Stimulated activated CD4-positive, alpha-beta T cell treated with anti-CD3 and anti-CD28 coated beads, Interleukin-12 subunit alpha, Interleukin-12 subunit beta, amount 100 ng/mL, for 24 hours (primary cell): ENCODE data around the gene CNN2.

ENCODE experiments used
- DNase-seq, 2 experiments: peaks; one replicate each; pipeline ENCODE4 v3.0.0-alpha.2; 2020; ENCODE audit warnings: low read depth in 2 of 2

Gene CNN2

GRCh38 chr19:1025960-1026782, at the start of gene CNN2:
Gene CNN2 (plus strand): TSS chr19:1026608. CDS start chr19:1026662, 54 bp downstream.
- DNase-seq, result peak in 1 of 2 experiments; percentile 64

GRCh38 chr19:977058-977464, 49.3 kb upstream of the CNN2 start:
- no peak for DNase-seq

GRCh38 chr19:979318-979741, 47.1 kb upstream of the CNN2 start:
- DNase-seq, result no peak

GRCh38 chr19:980133-980998, 46.0 kb upstream of the CNN2 start:
- no peak for DNase-seq

DNA sequence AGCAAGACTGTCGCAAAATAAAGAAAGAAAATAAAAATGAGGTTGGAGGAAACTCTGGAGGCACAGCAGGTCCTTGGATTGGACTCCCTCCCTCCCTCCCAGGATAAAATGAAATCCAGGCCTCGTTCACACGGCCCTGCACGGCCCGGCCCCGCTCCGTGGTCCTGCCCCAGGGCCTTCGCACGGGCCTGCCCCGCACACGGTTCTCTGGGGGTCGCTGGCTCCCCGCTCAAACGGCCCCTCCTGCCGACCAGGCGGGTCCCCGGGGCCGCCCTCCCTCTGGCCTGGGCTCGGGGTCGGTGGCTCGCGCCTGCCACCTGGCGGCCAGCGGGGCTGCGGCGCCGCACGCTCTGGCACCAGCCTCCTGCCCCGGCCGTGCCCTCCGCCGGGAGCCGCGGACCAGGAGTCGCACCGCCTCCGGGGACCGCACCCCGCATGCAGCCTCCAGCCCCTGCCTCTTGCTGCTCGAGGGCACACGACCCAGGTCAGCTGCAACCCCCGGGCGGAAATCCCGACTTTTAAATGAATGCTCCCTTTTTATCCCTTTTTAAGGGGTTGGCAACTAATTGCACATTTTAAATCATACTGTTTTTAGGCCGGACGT, 43.7 kb upstream of the CNN2 start:
- peak; percentile 54 to 64 for DNase-seq

DNA sequence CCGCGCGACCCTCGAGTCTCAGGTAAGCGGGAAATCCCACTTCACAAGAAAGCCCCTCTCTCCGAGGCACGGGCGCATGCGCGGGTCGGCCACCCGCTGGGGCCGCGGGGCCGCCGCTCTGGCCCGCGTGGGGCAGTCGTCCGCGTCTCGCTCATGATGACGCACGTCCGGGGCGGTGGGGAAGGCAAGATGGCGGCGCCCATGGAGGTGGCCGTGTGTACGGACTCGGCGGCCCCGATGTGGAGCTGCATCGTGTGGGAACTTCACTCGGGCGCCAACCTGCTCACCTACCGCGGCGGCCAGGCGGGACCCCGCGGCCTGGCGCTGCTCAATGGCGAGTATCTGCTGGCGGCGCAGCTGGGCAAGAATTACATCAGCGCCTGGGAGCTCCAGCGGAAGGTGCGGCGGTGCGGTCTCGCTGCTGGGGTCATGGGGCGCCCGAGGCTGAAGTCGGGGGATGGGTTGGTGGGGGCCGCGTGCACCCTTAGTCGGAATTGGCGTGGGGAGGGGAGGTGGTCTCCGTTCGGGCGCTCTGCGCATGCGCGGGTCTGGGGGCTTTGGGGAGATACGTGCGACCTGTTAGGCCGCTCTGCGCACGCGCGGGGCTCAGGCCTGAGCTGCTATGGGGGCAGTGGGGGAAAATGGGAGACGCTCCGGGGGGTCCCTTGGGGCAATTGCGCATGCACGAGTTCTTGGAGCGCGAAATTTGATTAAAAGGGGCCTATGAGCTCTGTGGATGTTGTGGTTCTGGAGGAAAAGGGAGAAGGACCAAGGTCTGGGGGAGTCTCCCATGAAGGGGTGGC, 42.0 kb upstream of the CNN2 start, which contains the start of gene WDR18:
Gene WDR18 (plus strand): TSS at position 181 of the 803 bp plus-strand sequence. CDS start 9 bp downstream, at position 190.
- peak; percentile 83 to 90 for DNase-seq

DNA sequence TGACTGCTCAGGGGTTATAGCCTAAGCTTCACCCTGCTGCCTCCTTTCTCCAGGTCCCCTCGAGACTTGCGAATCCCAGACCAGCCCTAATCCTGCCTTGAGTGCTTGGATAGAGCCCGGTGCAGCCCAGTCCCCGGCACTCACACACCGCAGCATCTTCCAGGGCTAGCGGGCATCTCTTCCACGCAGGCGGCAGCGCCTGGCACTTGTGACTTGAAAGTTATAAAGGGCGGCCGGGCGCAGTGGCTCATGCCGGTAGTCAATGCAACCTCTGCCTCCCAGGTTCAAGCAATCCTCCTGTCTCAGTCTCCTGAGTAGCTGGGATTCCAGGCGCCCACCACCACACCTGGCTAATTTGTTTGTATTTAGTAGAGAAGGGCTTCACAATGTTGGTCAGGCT, 40.3 kb upstream of the CNN2 start:
- no peak for DNase-seq

GRCh38 chr19:988081-988480, 38.3 kb upstream of the CNN2 start:
- no peak for DNase-seq

DNA sequence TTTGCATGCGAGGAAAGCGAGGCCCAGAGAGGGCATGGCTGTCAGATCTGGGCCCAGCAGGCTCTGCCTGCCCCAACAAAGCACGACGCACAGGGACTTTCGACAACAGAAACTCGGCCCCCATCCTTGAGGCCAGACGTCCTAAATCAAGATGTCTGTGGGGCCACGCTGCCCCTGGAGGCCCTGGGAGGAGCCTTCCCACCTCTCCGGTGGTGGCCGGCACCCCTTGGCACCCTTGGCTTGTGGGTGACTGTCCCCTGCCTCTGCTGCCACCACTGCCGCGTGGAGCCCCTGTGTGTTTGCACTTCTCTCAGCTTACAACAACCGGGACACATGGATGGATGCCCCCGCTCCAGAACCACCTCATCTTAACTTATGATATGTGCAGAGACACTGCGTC, 37.9 kb upstream of the CNN2 start:
- no peak for DNase-seq

- DNase-seq, result no peak
Measured at GRCh38 chr19:989381-990081, 36.9 kb upstream of the CNN2 start.

- no peak for DNase-seq
Measured at GRCh38 chr19:990119-990571, 36.3 kb upstream of the CNN2 start.

- no peak for DNase-seq
Measured at GRCh38 chr19:990746-991145, 35.7 kb upstream of the CNN2 start.

DNA sequence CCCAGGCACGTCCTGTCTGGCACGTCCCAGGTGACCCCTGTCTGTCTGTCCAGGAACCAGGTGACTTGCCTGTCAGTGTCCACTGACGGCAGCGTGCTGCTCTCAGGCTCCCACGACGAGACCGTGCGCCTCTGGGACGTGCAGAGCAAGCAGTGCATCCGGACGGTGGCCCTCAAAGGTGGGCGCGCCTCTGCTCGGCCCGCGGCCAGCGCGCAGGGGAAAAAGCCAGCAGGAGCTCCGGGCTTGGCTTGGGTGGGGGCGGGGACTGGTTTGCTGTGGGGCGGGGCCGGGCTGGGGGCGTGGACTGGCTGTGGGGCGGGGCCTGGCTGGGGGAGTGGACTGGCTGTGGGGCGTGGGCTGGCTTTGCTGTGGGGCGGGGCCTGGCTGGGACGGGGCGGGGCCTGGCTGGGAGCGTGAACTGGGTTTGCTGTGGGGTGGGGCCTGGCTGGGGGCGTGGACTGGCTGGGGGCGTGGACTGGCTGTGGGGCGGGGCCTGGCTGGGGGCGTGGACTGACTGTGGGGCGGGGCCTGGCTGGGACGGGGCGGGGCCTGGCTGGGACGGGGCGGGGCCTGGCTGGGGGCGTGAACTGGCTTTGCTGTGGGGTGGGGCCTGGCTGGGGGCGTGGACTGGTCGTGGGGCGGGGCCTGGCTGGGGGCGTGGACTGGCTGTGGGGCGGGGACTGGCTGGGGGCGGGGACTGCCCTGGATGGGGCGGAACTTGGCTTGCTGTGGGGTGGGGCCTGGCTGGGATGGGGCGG, 35.1 kb upstream of the CNN2 start:
- DNase-seq, result peak; percentile 41 to 52

DNA sequence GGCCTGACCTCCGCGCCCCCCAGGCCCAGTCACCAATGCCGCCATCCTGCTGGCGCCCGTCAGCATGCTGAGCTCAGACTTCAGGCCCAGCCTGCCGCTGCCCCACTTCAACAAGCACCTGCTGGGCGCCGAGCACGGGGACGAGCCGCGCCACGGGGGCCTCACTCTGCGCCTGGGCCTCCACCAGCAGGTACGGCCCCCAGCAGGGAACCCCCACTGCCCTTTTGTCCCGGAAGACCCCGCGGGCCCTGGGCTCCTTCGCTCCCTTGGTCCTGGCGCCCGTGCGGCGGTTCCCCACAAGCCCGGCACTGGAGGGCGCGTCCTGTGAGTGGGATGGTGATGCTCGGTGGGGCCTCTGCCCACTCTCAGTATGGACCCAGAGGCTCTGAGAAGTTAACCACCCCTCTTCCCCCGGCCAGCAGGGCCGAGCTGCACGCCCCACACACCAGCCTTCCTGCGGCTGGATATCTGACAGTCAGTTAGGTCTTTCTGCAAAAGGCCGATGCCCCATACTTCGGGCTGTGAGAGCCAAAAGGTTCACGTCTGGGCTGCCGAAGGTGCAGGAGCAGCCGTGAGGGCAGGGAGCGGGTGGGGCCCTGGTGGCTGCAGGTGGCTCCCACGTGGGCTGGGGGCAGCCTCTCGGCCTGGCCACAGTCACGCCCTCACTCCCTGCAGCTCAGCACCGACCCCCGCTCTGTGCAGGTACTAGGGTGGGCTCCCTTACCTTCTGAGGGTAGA, 34.3 kb upstream of the CNN2 start:
- no peak for DNase-seq

DNA sequence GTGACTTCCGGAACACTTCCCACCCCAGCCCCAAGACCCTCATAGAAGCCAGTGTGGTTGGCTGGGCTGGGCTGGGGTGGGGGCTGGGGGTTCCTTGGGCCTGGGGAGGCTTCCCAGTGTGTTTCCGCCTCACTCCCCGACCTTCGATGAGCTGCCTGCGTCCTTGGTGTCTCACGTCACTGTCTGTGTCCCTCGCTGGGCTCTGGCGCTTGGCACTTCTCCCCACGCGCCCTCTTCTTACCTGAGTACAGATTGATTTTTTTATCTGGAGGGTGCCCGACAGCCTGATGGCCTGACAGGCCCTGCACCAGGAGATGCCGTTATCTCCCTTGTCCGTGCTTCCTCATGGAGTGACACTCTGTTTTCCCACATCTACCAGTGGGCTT, 33.7 kb upstream of the CNN2 start:
- DNase-seq, result no peak

- no peak for DNase-seq
Measured at GRCh38 chr19:993361-993830, 33.0 kb upstream of the CNN2 start.

- DNase-seq, result no peak
Measured at GRCh38 chr19:993831-994393, 32.5 kb upstream of the CNN2 start.

GRCh38 chr19:994516-994915, 31.9 kb upstream of the CNN2 start:
- no peak for DNase-seq
